GM10266 (cell line): Measurements from ENCODE around the gene WDFY3.

Experiments
- DNase-seq: peaks from one replicate; pipeline ENCODE4 v3.0.0; 2012; ENCODE audit errors: extremely low spot score
- TF ChIP-seq, protein P1 (sequence below): IDR thresholded peaks from 2 replicates; pipeline ENCODE4 v1.5.1; 2012; ENCODE audit warnings: mild to moderate bottlenecking, low read depth; ENCODE audit not compliant: control insufficient read depth, insufficient read depth; ENCODE audit errors: missing control alignments

WDFY3 gene

GRCh38 chr4:84626673-84627072 is 339.8 kb downstream of the WDFY3 start:
- TF ChIP-seq, protein P1, sequence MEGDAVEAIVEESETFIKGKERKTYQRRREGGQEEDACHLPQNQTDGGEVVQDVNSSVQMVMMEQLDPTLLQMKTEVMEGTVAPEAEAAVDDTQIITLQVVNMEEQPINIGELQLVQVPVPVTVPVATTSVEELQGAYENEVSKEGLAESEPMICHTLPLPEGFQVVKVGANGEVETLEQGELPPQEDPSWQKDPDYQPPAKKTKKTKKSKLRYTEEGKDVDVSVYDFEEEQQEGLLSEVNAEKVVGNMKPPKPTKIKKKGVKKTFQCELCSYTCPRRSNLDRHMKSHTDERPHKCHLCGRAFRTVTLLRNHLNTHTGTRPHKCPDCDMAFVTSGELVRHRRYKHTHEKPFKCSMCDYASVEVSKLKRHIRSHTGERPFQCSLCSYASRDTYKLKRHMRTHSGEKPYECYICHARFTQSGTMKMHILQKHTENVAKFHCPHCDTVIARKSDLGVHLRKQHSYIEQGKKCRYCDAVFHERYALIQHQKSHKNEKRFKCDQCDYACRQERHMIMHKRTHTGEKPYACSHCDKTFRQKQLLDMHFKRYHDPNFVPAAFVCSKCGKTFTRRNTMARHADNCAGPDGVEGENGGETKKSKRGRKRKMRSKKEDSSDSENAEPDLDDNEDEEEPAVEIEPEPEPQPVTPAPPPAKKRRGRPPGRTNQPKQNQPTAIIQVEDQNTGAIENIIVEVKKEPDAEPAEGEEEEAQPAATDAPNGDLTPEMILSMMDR, result no peak
- no peak for DNase-seq

GRCh38 chr4:84623661-84624060 is 342.8 kb downstream of the WDFY3 start:
- DNase-seq, result no peak
- TF ChIP-seq, protein P1, result no peak

DNA sequence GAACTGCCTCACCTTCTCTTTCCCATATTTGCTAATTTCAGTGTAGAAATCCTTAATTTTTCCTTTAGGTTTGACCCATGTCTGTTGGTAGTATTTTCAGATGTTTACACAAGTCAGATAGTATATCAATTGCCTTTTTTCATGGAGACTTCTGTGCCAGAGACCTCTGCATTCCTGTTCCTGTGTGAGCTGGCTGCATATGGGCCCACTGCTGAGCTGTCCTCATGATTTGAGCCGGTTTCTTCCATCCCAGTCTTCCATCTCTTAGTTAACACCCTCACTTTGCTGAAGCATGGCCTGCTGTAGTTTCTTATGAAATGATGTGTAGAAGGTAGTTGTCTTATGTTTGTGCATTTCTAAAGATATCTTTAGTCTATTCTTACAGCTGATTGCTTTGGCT is 343.5 kb downstream of the WDFY3 start:
- TF ChIP-seq, protein P1, result no peak
- no peak for DNase-seq
